ENCODE measurements around the gene SPOCK2. TPM values are rescaled to one million over a fixed set of nuclear protein-coding genes. Genes with fewer than 3 reads are reported as not detected.

SPOCK2 gene
- total and polyA plus RNA-seq, 10 donors, result 12.6 to 64.3 (median 40.5) TPM

DNA sequence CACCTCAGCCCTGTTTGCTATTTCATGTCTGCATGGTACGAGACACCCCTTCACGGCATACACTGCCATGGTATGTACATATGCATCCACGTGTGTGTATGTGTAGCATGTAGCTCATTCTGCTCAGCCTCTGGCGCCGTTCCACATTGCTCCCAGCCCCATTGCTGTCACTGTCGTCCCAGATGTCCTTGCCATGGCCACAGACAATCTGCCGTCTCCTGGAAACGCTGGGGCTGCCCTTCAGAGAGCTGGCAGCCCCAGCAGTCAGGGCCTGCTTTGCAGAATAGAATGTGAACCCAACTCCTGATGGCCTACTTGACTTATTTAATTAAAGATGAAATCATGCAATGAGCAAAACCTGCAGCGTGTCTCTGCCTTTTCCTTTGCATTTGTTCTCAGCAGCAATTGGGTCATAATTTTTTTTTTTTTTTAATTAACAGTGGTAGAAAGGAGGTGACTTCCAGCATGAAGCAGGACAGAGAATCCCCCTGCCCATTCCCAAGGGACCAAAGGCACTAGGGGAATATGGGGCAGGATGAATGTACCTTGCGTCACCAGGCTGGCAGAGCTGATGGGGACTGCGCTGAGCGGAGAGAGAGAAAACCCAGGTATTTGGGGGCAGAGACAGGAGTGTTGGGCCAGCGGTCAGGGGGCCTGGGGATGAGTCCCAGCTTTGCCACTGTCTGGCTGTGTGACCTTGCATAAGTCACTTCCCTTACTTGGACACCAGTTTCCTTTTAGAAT lies 75.0 kb downstream of the SPOCK2 start:
- no peak overlapping the region for H3K27ac ChIP-seq
- 80 to 89% (median 86%) methylated on average over 13 of the region's 13 CpGs for WGBS, 5 donors
- H3K36me3 ChIP-seq, result peaks cover 0 to 9% (median 0%) of the 10 kb centered on the region in 6 donors
- no peaks in the 10 kb centered on the region for H3K9me3 ChIP-seq
- peaks cover 3 to 37% (median 20%) of the 10 kb centered on the region in 6 donors for H3K4me1 ChIP-seq
- TF ChIP-seq POLR2AphosphoS5 (IDR thresholded peaks at IDR 0.05) (no peak), POLR2A (IDR thresholded peaks at IDR 0.05) (no peak)
- TF ChIP-seq, protein P1, sequence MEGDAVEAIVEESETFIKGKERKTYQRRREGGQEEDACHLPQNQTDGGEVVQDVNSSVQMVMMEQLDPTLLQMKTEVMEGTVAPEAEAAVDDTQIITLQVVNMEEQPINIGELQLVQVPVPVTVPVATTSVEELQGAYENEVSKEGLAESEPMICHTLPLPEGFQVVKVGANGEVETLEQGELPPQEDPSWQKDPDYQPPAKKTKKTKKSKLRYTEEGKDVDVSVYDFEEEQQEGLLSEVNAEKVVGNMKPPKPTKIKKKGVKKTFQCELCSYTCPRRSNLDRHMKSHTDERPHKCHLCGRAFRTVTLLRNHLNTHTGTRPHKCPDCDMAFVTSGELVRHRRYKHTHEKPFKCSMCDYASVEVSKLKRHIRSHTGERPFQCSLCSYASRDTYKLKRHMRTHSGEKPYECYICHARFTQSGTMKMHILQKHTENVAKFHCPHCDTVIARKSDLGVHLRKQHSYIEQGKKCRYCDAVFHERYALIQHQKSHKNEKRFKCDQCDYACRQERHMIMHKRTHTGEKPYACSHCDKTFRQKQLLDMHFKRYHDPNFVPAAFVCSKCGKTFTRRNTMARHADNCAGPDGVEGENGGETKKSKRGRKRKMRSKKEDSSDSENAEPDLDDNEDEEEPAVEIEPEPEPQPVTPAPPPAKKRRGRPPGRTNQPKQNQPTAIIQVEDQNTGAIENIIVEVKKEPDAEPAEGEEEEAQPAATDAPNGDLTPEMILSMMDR (IDR thresholded peaks at IDR 0.05 in 8 of 11, conservative IDR thresholded peaks at IDR 0.05 in 3 of 11), result no peak
- intact Hi-C loops (cut with DNase I; ENCODE audit: low total_unique reads), result no loop called here
- DNase-seq, result no peak
- H3K27me3 ChIP-seq (replicated peaks in 1 of 7), result peaks cover 0 to 4% (median 0%) of the 10 kb centered on the region in 7 donors
- H3K4me3 ChIP-seq, result no peak overlapping the region

DNA sequence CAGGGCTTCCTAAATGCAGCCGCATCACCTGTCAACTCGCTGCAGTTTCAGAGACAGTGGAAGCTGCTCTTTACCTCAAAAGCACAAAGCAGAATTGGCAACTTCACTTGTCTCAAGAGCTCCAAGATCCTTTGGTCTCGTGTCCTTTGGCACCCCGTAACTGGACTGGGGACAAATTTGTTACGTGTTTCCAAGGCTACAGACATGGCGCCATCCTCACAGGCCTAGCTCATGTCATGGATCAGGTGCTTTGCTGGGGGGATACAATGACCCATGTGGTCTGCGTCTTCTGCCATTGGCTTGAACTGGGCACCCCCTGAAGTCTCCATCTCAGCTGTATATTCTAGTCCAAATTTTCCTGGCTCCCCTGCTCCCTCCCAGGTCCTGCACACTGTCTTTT lies 75.6 kb downstream of the SPOCK2 start:
- intact Hi-C loops (cut with DNase I; ENCODE audit: low total_unique reads), result no loop called here
- TF ChIP-seq POLR2A (IDR thresholded peaks at IDR 0.05) (no peak), POLR2AphosphoS5 (IDR thresholded peaks at IDR 0.05) (no peak)
- TF ChIP-seq, protein P1 (IDR thresholded peaks at IDR 0.05 in 8 of 11, conservative IDR thresholded peaks at IDR 0.05 in 3 of 11), result no peak
- Histone ChIP-seq H3K9me3 (no peaks in the 10 kb centered on the region), H3K27ac (no peak overlapping the region), H3K36me3 (peaks cover 0 to 14% (median 0%) of the 10 kb centered on the region in 6 donors), H3K27me3 (replicated peaks in 1 of 7) (peaks cover 0 to 4% (median 0%) of the 10 kb centered on the region in 7 donors), H3K4me3 (no peak overlapping the region), H3K4me1 (peaks cover 3 to 42% (median 22%) of the 10 kb centered on the region in 6 donors)
- 76 to 95% (median 86%) methylated on average over 5 to 7 of the region's 7 CpGs for WGBS, 5 donors
- no peak for DNase-seq

DNA sequence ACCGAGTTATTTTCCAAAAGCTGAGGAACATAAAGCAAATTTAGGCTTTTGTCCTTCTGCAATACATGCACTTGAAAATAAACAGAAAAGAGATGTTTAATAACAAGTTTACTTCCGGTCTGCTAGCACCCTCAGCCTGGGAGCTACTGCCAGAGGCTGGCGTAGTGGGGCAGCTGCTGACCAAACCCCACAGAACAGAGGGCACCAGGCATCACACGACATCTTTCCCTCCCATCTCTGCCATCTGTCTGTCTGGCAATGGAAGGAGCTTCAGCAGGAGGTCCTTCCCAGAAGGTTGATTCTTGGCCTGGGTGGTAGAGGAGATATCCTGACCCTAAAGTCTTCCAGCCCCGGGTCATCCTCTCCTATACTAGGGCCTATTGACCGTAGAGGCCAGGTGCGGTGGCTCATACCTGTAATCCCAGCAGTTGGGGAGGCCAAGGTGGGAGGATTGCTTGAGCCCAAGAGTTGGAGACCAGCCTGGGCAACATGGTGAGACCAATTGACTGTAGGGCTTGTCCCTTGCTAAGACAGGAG lies 76.3 kb downstream of the SPOCK2 start:
- intact Hi-C loops (cut with DNase I; ENCODE audit: low total_unique reads), result no loop called here
- no peaks in the 10 kb centered on the region for H3K9me3 ChIP-seq
- no peak overlapping the region for H3K4me3 ChIP-seq
- TF ChIP-seq POLR2A (IDR thresholded peaks at IDR 0.05) (no peak), POLR2AphosphoS5 (IDR thresholded peaks at IDR 0.05) (no peak)
- TF ChIP-seq, protein P1 (IDR thresholded peaks at IDR 0.05 in 8 of 11, conservative IDR thresholded peaks at IDR 0.05 in 3 of 11), result no peak
- peaks cover 0 to 2% (median 0%) of the 10 kb centered on the region in 7 donors for H3K27me3 ChIP-seq (replicated peaks in 1 of 7)
- no peak for DNase-seq
- WGBS, 5 donors, result 77 to 95% (median 90%) methylated on average over 6 to 7 of the region's 7 CpGs
- H3K27ac ChIP-seq, result peak overlapping the region in 1 of 8 donors; percentile 2
- H3K4me1 ChIP-seq, result peaks cover under 1 to 45% (median 19%) of the 10 kb centered on the region in 6 donors
- H3K36me3 ChIP-seq, result peaks cover 0 to 22% (median 0%) of the 10 kb centered on the region in 6 donors

DNA sequence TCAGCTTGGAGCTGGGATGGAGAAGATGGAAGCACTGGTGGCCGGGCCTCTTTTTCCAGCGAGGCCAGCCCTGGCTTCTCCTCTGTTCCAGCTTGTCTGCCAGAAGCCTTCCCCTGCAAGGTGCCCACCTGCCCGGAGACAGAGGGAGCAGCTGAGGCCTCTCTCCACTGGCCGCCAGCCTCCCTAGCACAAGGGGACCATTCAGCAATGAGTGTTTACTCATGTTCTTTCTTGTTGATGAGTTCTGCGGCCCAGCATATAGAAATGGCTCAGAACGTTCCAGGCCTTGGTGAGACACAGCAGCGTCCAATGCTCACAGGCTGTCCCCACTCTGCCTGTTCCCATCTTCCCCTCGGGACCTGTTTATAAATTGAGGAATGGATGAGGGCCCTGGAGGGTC lies 76.9 kb downstream of the SPOCK2 start:
- no peak for DNase-seq
- TF ChIP-seq POLR2A (IDR thresholded peaks at IDR 0.05) (no peak), POLR2AphosphoS5 (IDR thresholded peaks at IDR 0.05) (no peak)
- TF ChIP-seq, protein P1 (IDR thresholded peaks at IDR 0.05 in 8 of 11, conservative IDR thresholded peaks at IDR 0.05 in 3 of 11), result no peak
- H3K27ac ChIP-seq, result no peak overlapping the region
- no peaks in the 10 kb centered on the region for H3K9me3 ChIP-seq
- H3K4me3 ChIP-seq, result no peak overlapping the region
- peaks cover 0 to 45% (median 16%) of the 10 kb centered on the region in 6 donors for H3K4me1 ChIP-seq
- peaks cover 0 to 24% (median 0%) of the 10 kb centered on the region in 6 donors for H3K36me3 ChIP-seq
- intact Hi-C loops (cut with DNase I; ENCODE audit: low total_unique reads), result no loop called here
- H3K27me3 ChIP-seq (replicated peaks in 1 of 7), result no peaks in the 10 kb centered on the region
- WGBS, 5 donors, result 89 to 94% (median 93%) methylated on average over 7 to 8 of the region's 8 CpGs

Data from spleen (tissue), 11 donors.